SK-N-SH (cell line): ENCODE data around the gene SASH1. TPM values are rescaled to one million over a fixed set of nuclear protein-coding genes. Genes with fewer than 3 reads are reported as not detected.
A peak's percentile ranks its signal among the peaks of the same experiment; 100 is the strongest.

Experiments used
- CTCF ChIA-PET: fragments of 300-600, 350-600 bp; formaldehyde crosslinking; extraction: SDS; loops from one replicate; lab custom pipeline; 2021; lab: Yijun Ruan, JAX
- POLR2A ChIA-PET: fragments of 350-600 bp; sonication (Branson Sonifier 250); formaldehyde crosslinking; extraction: SDS; loops from one replicate; lab custom pipeline; 2020; ENCODE audit warnings: antibody characterized with exemption, inconsistent platforms; lab: Yijun Ruan, JAX
- DNase-seq: peaks from one replicate; pipeline ENCODE4 v3.0.0; 2012
- H2AFZ ChIP-seq: fragments of 200-600 bp; sonication (generic); 2 replicates; pipeline ENCODE4 v1.8.1; 2016; ENCODE audit warnings: antibody characterized with exemption, mild to moderate bottlenecking, low read depth
- H3F3A ChIP-seq: fragments of 200-600 bp; sonication (generic); replicated peaks from 2 replicates; pipeline ENCODE3; 2016; ENCODE audit warnings: antibody characterized with exemption, mild to moderate bottlenecking; ENCODE audit not compliant: insufficient read depth
- H3K27ac ChIP-seq, 2 experiments: fragments of 200-500 bp in 1 of 2; fragments of 200-600 bp in 1 of 2; sonication (Bioruptor generic) in 1 of 2; sonication (generic), shearing (Covaris generic) in 1 of 2; 2 replicates each; pipeline versions ENCODE4 v1.5.1 to v1.6.1; 2014 to 2016; ENCODE audit warnings: low read depth in 2 of 2, inconsistent platforms in 1 of 2, low read length in 1 of 2, mild to moderate bottlenecking in 1 of 2, mixed read lengths in 1 of 2
- H3K27me3 ChIP-seq: fragments of 200-600 bp; sonication (generic), shearing (Covaris generic); 2 replicates; pipeline ENCODE4 v1.6.1; 2016; ENCODE audit warnings: mixed run types; ENCODE audit not compliant: insufficient read depth
- H3K36me3 ChIP-seq, 2 experiments: fragments of 200-500 bp in 1 of 2; fragments of 200-600 bp in 1 of 2; sonication (Bioruptor generic) in 1 of 2; sonication (generic) in 1 of 2; replicated peaks in 1 of 2; 2 replicates each; pipeline versions ENCODE3 to v1.5.1; 2014 to 2016; ENCODE audit warnings: low read length in 1 of 2, mild to moderate bottlenecking in 1 of 2; ENCODE audit not compliant: insufficient read depth in 2 of 2, control insufficient read depth in 1 of 2
- H3K4me1 ChIP-seq, 2 experiments: fragments of 200-500 bp in 1 of 2; fragments of 200-600 bp in 1 of 2; sonication (Bioruptor generic) in 1 of 2; sonication (generic), shearing (Covaris generic) in 1 of 2; 2 replicates each; pipeline versions ENCODE4 v1.5.1 to v1.6.1; 2014 to 2016; ENCODE audit warnings: low read depth in 1 of 2, low read length in 1 of 2, mixed run types in 1 of 2; ENCODE audit not compliant: insufficient read depth in 2 of 2, control insufficient read depth in 1 of 2
- H3K4me2 ChIP-seq: fragments of 200-600 bp; sonication (generic), shearing (Covaris generic); 2 replicates; pipeline ENCODE4 v1.6.1; 2017; ENCODE audit warnings: mixed run types
- H3K4me3 ChIP-seq, 2 experiments: fragments of 200-500 bp in 1 of 2; fragments of 200-600 bp in 1 of 2; sonication (Bioruptor generic) in 1 of 2; sonication (generic), shearing (Covaris generic) in 1 of 2; 2 replicates each; pipeline versions ENCODE4 v1.5.1 to v1.8.1; 2014 to 2016; ENCODE audit warnings: low read depth in 2 of 2, inconsistent platforms in 1 of 2, low read length in 1 of 2, mild to moderate bottlenecking in 1 of 2, mixed read lengths in 1 of 2, moderate library complexity in 1 of 2
- H3K79me2 ChIP-seq: fragments of 200-600 bp; sonication (generic); 2 replicates; pipeline ENCODE4 v1.8.1; 2017; ENCODE audit warnings: mild to moderate bottlenecking; ENCODE audit not compliant: insufficient read depth
- H3K9ac ChIP-seq: fragments of 200-600 bp; sonication (generic); 2 replicates; pipeline ENCODE4 v1.6.1; 2017; ENCODE audit warnings: mixed run types
- H3K9me2 ChIP-seq: fragments of 200-600 bp; sonication (generic); 2 replicates; pipeline ENCODE4 v1.6.1; 2017; ENCODE audit warnings: mixed run types
- H3K9me3 ChIP-seq: fragments of 200-600 bp; sonication (generic); 2 replicates; pipeline ENCODE4 v1.6.1; 2017; ENCODE audit warnings: mixed run types, mild to moderate bottlenecking, moderate library complexity
- H4K20me1 ChIP-seq: fragments of 200-600 bp; sonication (generic); 2 replicates; pipeline ENCODE4 v1.6.1; 2017; ENCODE audit warnings: mild to moderate bottlenecking, mixed run types; ENCODE audit not compliant: insufficient read depth
- ELF1 ChIP-seq: IDR thresholded peaks from 2 replicates; pipeline ENCODE4 v1.4.0; 2012
- EP300 ChIP-seq, 2 experiments: IDR thresholded peaks; 2 replicates each; pipeline versions ENCODE4 v1.4.0 to v1.6.1; 2012; ENCODE audit warnings: borderline replicate concordance in 1 of 2, low read depth in 1 of 2, low read length in 1 of 2
- EZH2phosphoT487 ChIP-seq: fragments of 200-600 bp; sonication (generic); IDR thresholded peaks from 2 replicates; pipeline ENCODE4 v1.6.1; 2017; ENCODE audit warnings: low read depth, mixed run types, mild to moderate bottlenecking, antibody characterized with exemption, moderate library complexity, borderline replicate concordance
- FOXM1 ChIP-seq: IDR thresholded peaks from 2 replicates; pipeline ENCODE4 v1.4.0; 2012; ENCODE audit warnings: low read depth, mild to moderate bottlenecking
- GABPA ChIP-seq: IDR thresholded peaks from 2 replicates; pipeline ENCODE4 v1.4.0; 2012; ENCODE audit warnings: low read depth, mild to moderate bottlenecking
- JUND ChIP-seq: IDR thresholded peaks from 2 replicates; pipeline ENCODE4 v1.4.0; 2012
- MEF2A ChIP-seq: IDR thresholded peaks from 2 replicates; pipeline ENCODE4 v1.4.0; 2012; ENCODE audit warnings: low read depth, borderline replicate concordance
- NFIC ChIP-seq: IDR thresholded peaks from 2 replicates; pipeline ENCODE4 v1.4.0; 2012; ENCODE audit warnings: borderline replicate concordance
- NRF1 ChIP-seq: IDR thresholded peaks from 2 replicates; pipeline ENCODE4 v1.6.1; 2012; ENCODE audit warnings: low read depth, mild to moderate bottlenecking, low read length
- POLR2AphosphoS5 ChIP-seq: IDR thresholded peaks from 2 replicates; pipeline ENCODE4 v1.6.1; 2012; ENCODE audit warnings: low read depth, low read length
- RAD21 ChIP-seq: IDR thresholded peaks from 2 replicates; pipeline ENCODE4 v1.6.1; 2012; ENCODE audit warnings: mild to moderate bottlenecking, low read length
- RFX5 ChIP-seq: IDR thresholded peaks from 2 replicates; pipeline ENCODE4 v1.6.1; 2012; ENCODE audit warnings: mild to moderate bottlenecking, improper control_type of control experiment, low read length
- SIN3A ChIP-seq: IDR thresholded peaks from 2 replicates; pipeline ENCODE4 v1.6.1; 2012; ENCODE audit warnings: low read depth, mild to moderate bottlenecking, low read length, moderate library complexity, borderline replicate concordance
- TAF1 ChIP-seq: IDR thresholded peaks from 2 replicates; pipeline ENCODE4 v1.6.1; 2012; ENCODE audit warnings: low read depth, mild to moderate bottlenecking, low read length, moderate library complexity, borderline replicate concordance
- TCF12 ChIP-seq: IDR thresholded peaks from 2 replicates; pipeline ENCODE4 v1.4.0; 2012
- TEAD4 ChIP-seq: IDR thresholded peaks from 2 replicates; pipeline ENCODE4 v1.4.0; 2012; ENCODE audit warnings: mild to moderate bottlenecking, borderline replicate concordance; ENCODE audit not compliant: insufficient read depth
- ZBTB33 ChIP-seq: IDR thresholded peaks from 2 replicates; pipeline ENCODE4 v1.4.0; 2012; ENCODE audit warnings: low read depth, borderline replicate concordance
- WGBS: methylation state at CpG from one replicate; pipeline ENCODE4 v1.1.6; 2017; ENCODE audit warnings: low lambda C conversion rate; 5-methylcytosine and 5-hydroxymethylcytosine counted together
- polyA plus RNA-seq, 3 experiments: library from polyadenylated mRNA; depleted of rRNA; stranded (reverse); fragments of >200 nt; gene quantifications; 2 replicates each; pipeline ENCODE4 v1.2.3, GENCODE V29; 2012
- TF ChIP-seq, protein P1 (sequence below): fragments of 150-350 bp; IDR thresholded peaks from 2 replicates; pipeline ENCODE4 v1.6.1; 2016; ENCODE audit warnings: mild to moderate bottlenecking, low read depth, low read length
- TF ChIP-seq, protein P2 (sequence below): fragments of 150-350 bp; IDR thresholded peaks from 2 replicates; pipeline ENCODE4 v1.6.1; 2017; ENCODE audit warnings: antibody characterized with exemption, low read length, low read depth, borderline replicate concordance

The SASH1 gene
- polyA plus RNA-seq, 1 of the 3 experiments (the other 2 are of a cell fraction), result 19.8 TPM

GRCh38 chr6:148367411-148368024 is 24.9 kb downstream of the SASH1 start (continued):
- TF ChIP-seq GABPA (peak; percentile 45; the same call in 1 of the 2 replicates), NRF1 (peak; percentile 40; the same call in 1 of the 2 replicates), EZH2phosphoT487 (no peak)
- TF ChIP-seq, protein P1, sequence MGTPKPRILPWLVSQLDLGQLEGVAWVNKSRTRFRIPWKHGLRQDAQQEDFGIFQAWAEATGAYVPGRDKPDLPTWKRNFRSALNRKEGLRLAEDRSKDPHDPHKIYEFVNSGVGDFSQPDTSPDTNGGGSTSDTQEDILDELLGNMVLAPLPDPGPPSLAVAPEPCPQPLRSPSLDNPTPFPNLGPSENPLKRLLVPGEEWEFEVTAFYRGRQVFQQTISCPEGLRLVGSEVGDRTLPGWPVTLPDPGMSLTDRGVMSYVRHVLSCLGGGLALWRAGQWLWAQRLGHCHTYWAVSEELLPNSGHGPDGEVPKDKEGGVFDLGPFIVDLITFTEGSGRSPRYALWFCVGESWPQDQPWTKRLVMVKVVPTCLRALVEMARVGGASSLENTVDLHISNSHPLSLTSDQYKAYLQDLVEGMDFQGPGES, result no peak

DNA sequence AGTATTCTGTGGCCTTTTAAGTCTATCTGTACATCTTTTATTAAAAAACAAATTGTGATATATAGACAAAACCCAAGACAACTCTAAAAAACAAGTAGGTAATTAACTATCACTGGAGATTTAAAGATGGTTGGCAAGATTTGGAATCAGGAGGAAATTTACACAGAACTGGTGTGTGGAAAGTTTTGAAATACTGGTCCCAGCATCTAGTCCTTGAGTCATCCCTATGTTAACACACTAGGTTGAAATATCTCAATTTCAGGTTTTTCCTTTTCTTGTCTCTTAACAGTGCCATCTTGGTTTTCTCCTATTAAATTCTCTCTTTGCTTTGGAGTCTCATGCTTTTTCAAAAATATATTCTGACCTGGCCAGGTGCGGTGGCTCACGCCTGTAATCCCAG is 27.5 kb downstream of the SASH1 start:
- no peak for DNase-seq
- peaks cover 0 to 4% of the 10 kb centered on the region in 2 experiments for H3K36me3 ChIP-seq
- WGBS, result 95% methylated on average over 2 of the region's 2 CpGs
- POLR2A ChIA-PET, result no interaction called here
- H3K27me3 ChIP-seq, result no peaks in the 10 kb centered on the region
- peaks cover 9% of the 10 kb centered on the region for H3F3A ChIP-seq
- H3K9me3 ChIP-seq, result no peaks in the 10 kb centered on the region
- no peaks in the 10 kb centered on the region for H4K20me1 ChIP-seq
- H3K4me1 ChIP-seq, result peaks cover 0 to 21% of the 10 kb centered on the region in 2 experiments; a peak in 2 of 4 replicates
- CTCF ChIA-PET, result no interaction called here
- H3K9ac ChIP-seq, result no peak overlapping the region
- no peak overlapping the region for H2AFZ ChIP-seq
- no peak for TF ChIP-seq EP300 (IDR thresholded peaks at IDR 0.05; ENCODE audit: borderline replicate concordance in 1 of 2, low read depth in 1 of 2, low read length in 1 of 2)
- no peak for TF ChIP-seq RAD21
- no peak for TF ChIP-seq RFX5
- no peak for TF ChIP-seq MEF2A
- no peak for TF ChIP-seq FOXM1
- no peak for TF ChIP-seq JUND
- no peak for TF ChIP-seq ZBTB33
- TF ChIP-seq POLR2AphosphoS5, result no peak
- no peak for TF ChIP-seq NFIC
- no peak for TF ChIP-seq TEAD4
- no peak for TF ChIP-seq NRF1
- TF ChIP-seq, protein P2, sequence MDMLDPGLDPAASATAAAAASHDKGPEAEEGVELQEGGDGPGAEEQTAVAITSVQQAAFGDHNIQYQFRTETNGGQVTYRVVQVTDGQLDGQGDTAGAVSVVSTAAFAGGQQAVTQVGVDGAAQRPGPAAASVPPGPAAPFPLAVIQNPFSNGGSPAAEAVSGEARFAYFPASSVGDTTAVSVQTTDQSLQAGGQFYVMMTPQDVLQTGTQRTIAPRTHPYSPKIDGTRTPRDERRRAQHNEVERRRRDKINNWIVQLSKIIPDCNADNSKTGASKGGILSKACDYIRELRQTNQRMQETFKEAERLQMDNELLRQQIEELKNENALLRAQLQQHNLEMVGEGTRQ, result no peak
- TF ChIP-seq GABPA, result no peak
- TF ChIP-seq TAF1, result no peak
- no peak for TF ChIP-seq SIN3A
- TF ChIP-seq EZH2phosphoT487, result no peak
- TF ChIP-seq ELF1, result no peak
- TF ChIP-seq TCF12, result no peak
- TF ChIP-seq, all 33 proteins: peak for 0
- no peaks in the 10 kb centered on the region for H3K9me2 ChIP-seq
- peak overlapping the region in 1 of 2 experiments; percentile 92; a peak in 2 of 4 replicates for H3K27ac ChIP-seq
- H3K79me2 ChIP-seq, result peaks cover 100% of the 10 kb centered on the region
- no peak overlapping the region for H3K4me2 ChIP-seq
- no peak overlapping the region for H3K4me3 ChIP-seq
